Measurements from ENCODE around the gene TBC1D26.
"Not testable (repeated sequence)": the region's sequence is repeated elsewhere in the genome, so short reads cannot be mapped to it uniquely, and the experiment has no call there.

The TBC1D26 gene

DNA sequence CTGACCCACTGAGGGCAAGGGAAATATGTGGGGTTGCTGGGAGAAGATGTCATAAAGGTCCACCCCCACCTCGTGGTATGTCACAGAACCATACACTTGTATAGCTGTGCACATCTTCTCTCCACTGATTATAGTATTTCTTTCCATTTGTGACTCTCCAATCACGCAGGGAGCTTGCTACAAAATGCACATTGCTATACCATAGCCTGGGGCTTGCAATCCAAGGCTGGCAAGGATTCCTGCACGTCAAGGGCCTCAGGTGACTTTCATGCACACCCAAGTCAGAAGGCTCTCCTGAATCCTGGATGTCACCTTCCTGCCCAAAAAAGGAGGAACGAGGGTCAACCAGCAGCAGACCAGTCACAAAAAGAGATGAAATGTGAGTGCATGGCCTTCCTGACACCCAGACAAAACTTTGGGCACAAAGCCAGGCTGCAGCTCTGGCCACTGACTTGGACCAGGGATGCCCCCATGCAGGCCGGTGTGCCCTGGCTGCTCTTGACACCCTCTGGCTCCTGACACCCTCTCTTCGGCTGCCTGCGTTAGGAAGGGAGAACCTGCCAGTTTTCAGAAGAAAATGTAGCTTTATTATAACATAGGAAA lies 12.1 kb downstream of the TBC1D26 start:
- DNase-seq (ENCODE audit: low spot score), result no peak

- DNase-seq (ENCODE audit: low spot score), result no peak
Measured at GRCh38 chr17:15744885-15745284, 12.8 kb downstream of the TBC1D26 start.

- not testable (repeated sequence) for DNase-seq (ENCODE audit: low spot score)
Measured at GRCh38 chr17:15749403-15749802, 17.3 kb downstream of the TBC1D26 start.

- DNase-seq (ENCODE audit: low spot score), result not testable (repeated sequence)
Measured at GRCh38 chr17:15768865-15769533, 36.9 kb downstream of the TBC1D26 start.

DNA sequence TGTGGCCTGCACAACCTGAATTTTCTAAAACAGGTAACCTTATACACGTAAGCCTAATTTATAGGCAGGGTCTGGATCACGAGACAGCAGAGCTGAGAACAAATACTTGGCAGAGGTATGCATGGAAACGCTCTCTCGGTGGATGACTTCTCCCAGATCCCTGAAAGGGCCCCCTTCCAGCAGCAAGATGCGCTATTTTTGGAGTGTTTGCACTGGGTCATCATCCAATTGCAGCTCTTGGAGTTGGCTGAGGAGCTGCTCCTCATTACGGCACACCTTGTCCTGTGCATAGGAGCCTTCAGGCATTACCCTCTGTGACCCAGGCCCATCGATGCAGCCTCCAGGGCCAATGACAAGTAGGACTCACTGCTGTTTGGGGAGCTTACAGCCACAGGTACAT lies 38.6 kb downstream of the TBC1D26 start:
- DNase-seq (ENCODE audit: low spot score), result not testable (repeated sequence)

GRCh38 chr17:15776871-15777270 lies 44.8 kb downstream of the TBC1D26 start:
- no peak for DNase-seq (ENCODE audit: low spot score)

GRCh38 chr17:15777297-15777696 lies 45.2 kb downstream of the TBC1D26 start:
- no peak for DNase-seq (ENCODE audit: low spot score)

GRCh38 chr17:15777717-15778116 lies 45.6 kb downstream of the TBC1D26 start:
- DNase-seq (ENCODE audit: low spot score), result no peak

- DNase-seq (ENCODE audit: low spot score), result no peak
Measured at GRCh38 chr17:15779119-15779518, 47.0 kb downstream of the TBC1D26 start.

DNA sequence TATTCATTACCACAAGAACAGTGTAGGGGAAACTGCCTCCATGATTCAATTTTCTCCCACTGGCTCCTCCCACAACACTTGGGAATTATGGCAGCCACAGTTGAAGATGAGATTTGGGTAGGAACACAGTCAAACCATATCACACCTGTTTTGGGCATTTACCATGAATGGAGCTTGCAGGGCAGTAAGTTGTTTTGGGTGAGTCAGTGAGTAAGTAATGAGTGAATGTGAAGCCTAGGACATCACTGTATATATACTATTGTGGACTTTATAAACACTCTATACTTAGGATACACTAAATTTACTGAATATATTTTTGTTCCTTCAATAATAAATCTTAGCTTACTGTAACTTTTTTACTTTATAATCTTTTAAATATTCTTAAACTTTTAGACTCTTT lies 48.1 kb downstream of the TBC1D26 start:
- DNase-seq (ENCODE audit: low spot score), result no peak

GRCh38 chr17:15782866-15783265 lies 50.8 kb downstream of the TBC1D26 start:
- no peak for DNase-seq (ENCODE audit: low spot score)

- no peak for DNase-seq (ENCODE audit: low spot score)
Measured at GRCh38 chr17:15783461-15783860, 51.4 kb downstream of the TBC1D26 start.

- not testable (repeated sequence) for DNase-seq (ENCODE audit: low spot score)
Measured at GRCh38 chr17:15784351-15784750, 52.3 kb downstream of the TBC1D26 start.

DNA sequence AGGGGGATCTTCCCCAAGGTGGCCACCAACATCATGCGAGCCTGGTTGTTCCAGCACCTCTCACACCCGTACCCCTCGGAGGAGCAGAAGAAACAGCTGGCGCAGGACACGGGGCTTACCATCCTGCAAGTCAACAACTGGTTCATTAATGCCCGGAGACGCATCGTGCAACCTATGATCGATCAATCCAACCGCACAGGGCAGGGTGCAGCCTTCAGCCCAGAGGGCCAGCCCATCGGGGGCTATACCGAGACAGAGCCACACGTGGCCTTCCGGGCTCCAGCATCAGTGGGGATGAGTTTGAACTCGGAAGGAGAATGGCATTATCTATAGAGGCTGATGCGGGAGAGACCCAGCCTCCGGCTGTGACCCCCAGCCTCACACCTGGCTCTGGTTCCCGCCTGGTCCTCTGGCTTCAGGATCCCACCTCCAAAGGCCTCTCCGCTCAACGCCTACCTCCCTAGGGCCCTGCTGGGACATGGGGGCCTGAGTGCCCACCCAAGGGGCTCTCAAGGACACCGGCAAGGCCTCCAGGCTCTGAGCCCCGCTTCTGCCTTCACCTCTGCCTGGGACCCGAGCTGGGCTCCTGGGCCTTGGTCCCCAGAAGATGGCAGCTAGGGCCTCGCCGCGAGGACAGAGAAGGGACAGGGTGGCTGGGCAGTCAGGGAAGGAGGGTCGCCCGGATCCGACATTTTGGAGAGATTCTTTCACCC lies 55.4 kb downstream of the TBC1D26 start:
- DNase-seq (ENCODE audit: low spot score), result not testable (repeated sequence)

GRCh38 chr17:15788365-15788764 lies 56.3 kb downstream of the TBC1D26 start:
- DNase-seq (ENCODE audit: low spot score), result not testable (repeated sequence)

Data from hepatic stellate cell (primary cell).